Esophagus squamous epithelium (tissue), 5 donors: Measurements from ENCODE around the gene PCDHA1. TPM values are rescaled to one million over a fixed set of nuclear protein-coding genes. Genes with fewer than 3 reads are reported as not detected.
"Not testable (repeated sequence)": the region's sequence is repeated elsewhere in the genome, so short reads cannot be mapped to it uniquely, and the experiment has no call there.

Experiments
- DNase-seq: peaks from one replicate; lab custom pipeline; 2025; lab: John Stamatoyannopoulos, UW
- H3K27ac ChIP-seq, 4 donors: fragments of 200-600 bp; sonication (generic); one replicate each; pipeline ENCODE4 v1.5.1; 2016 to 2019; ENCODE audit warnings: mild to moderate bottlenecking in 1 of 4
- H3K27me3 ChIP-seq, 4 donors: fragments of 200-600 bp; sonication (generic); 1 replicate in 3 of 4; 2 replicates in 1 of 4; pipeline versions ENCODE4 v1.5.1 to v1.6.0; 2017 to 2021; ENCODE audit warnings: antibody characterized with exemption in 1 of 4
- H3K36me3 ChIP-seq, 3 donors: fragments of 200-600 bp; sonication (generic); one replicate each; pipeline ENCODE4 v1.5.1; 2016 to 2019
- H3K4me1 ChIP-seq, 3 donors: fragments of 200-600 bp; sonication (generic); one replicate each; pipeline ENCODE4 v1.5.1; 2017 to 2019
- H3K4me3 ChIP-seq, 4 donors: fragments of 200-600 bp; sonication (generic); 1 replicate in 3 of 4; 2 replicates in 1 of 4; pipeline ENCODE4 v1.5.1; 2016 to 2019; ENCODE audit warnings: mild to moderate bottlenecking in 2 of 4, moderate library complexity in 1 of 4
- H3K9me3 ChIP-seq, 3 donors: fragments of 200-600 bp; sonication (generic); one replicate each; pipeline ENCODE4 v1.5.1; 2016 to 2019
- POLR2A ChIP-seq, 4 donors: fragments of 450-650 bp; IDR thresholded peaks; one replicate each; pipeline ENCODE4 v1.6.1; 2017; ENCODE audit warnings: antibody characterized with exemption in 4 of 4, mild to moderate bottlenecking in 4 of 4, moderate library complexity in 3 of 4
- WGBS, 2 donors: methylation state at CpG; one replicate each; pipeline ENCODE4 v1.1.5; 2018; 5-methylcytosine and 5-hydroxymethylcytosine counted together
- intact Hi-C: fragments of 100-400 bp; cut with DNase I; formaldehyde crosslinking; loops from one replicate; pipeline ENCODE4 v1.15.0; 2022
- total RNA-seq, 4 donors: library from RNA; depleted of rRNA; stranded (reverse); fragments of >200 nt; gene quantifications; one replicate each; pipeline ENCODE4 v1.1.0, GENCODE V29; 2016
- TF ChIP-seq, protein P1 (sequence below), 6 experiments: fragments of 450-650 bp in 4 of 6; fragments of 200-600 bp in 2 of 6; sonication (generic) in 2 of 6; IDR thresholded peaks; one replicate each; pipeline ENCODE4 v1.5.1; 2016 to 2019; ENCODE audit warnings: antibody characterized with exemption in 6 of 6, mild to moderate bottlenecking in 4 of 6, moderate library complexity in 4 of 6
- donor health status: DM: yes; HTN: yes; CAD: no.

The PCDHA1 gene
- total RNA-seq, 4 donors from 2014 or later, result not detected

DNA sequence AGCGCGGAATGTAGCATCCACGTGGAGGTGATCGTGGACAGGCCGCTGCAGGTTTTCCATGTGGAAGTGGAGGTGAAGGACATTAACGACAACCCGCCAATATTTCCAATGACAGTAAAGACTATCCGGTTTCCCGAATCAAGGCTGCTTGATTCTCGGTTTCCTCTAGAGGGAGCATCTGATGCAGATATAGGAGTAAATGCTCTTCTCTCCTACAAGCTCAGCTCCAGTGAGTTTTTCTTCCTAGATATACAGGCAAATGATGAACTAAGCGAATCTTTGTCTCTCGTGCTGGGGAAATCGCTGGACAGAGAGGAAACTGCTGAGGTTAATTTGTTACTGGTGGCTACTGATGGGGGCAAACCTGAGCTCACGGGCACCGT is 9.3 kb downstream of the PCDHA1 start:
- intact Hi-C loops, result no loop called here
- Histone ChIP-seq H3K27me3 (peaks cover 0 to 29% (median 0%) of the 10 kb centered on the region in 4 donors), H3K36me3 (no peaks in the 10 kb centered on the region), H3K9me3 (peaks cover 0 to 54% (median 33%) of the 10 kb centered on the region in 3 donors), H3K27ac (no peak overlapping the region), H3K4me3 (peak overlapping the region in 1 of 4 donors; percentile 28), H3K4me1 (no peaks in the 10 kb centered on the region)
- no peak for DNase-seq
- WGBS, 2 donors, result 29 to 39% methylated on average over 12 to 13 of the region's 15 CpGs
- no peak for TF ChIP-seq POLR2A (IDR thresholded peaks at IDR 0.05)
- TF ChIP-seq, protein P1, sequence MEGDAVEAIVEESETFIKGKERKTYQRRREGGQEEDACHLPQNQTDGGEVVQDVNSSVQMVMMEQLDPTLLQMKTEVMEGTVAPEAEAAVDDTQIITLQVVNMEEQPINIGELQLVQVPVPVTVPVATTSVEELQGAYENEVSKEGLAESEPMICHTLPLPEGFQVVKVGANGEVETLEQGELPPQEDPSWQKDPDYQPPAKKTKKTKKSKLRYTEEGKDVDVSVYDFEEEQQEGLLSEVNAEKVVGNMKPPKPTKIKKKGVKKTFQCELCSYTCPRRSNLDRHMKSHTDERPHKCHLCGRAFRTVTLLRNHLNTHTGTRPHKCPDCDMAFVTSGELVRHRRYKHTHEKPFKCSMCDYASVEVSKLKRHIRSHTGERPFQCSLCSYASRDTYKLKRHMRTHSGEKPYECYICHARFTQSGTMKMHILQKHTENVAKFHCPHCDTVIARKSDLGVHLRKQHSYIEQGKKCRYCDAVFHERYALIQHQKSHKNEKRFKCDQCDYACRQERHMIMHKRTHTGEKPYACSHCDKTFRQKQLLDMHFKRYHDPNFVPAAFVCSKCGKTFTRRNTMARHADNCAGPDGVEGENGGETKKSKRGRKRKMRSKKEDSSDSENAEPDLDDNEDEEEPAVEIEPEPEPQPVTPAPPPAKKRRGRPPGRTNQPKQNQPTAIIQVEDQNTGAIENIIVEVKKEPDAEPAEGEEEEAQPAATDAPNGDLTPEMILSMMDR (IDR thresholded peaks at IDR 0.05), result no peak

DNA sequence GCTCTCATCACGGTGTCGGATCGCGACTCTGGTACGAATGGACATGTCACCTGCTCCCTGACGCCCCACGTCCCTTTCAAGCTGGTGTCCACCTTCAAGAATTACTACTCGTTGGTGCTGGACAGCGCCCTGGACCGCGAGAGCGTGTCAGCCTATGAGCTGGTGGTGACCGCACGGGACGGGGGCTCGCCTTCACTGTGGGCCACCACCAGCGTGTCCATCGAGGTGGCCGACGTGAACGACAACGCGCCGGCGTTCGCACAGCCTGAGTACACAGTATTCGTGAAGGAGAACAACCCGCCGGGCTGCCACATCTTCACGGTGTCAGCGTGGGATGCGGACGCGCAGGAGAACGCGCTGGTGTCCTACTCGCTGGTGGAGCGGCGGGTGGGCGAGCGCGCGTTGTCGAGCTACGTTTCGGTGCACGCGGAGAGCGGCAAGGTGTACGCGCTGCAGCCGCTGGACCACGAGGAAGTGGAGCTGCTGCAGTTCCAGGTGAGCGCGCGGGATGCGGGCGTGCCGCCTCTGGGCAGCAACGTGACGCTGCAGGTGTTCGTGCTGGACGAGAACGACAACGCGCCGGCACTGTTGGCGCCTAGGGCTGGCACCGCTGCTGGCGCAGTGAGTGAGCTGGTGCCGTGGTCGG is 10.3 kb downstream of the PCDHA1 start:
- H3K36me3 ChIP-seq, H3K27ac ChIP-seq, intact Hi-C loops, DNase-seq, H3K4me3 ChIP-seq, H3K4me1 ChIP-seq: not testable (repeated sequence)
- H3K27me3 ChIP-seq, result peaks cover 0 to 32% (median 0%) of the 10 kb centered on the region in 4 donors
- 75 to 78% methylated on average over 27 to 38 of the region's 72 CpGs for WGBS, 2 donors
- peaks cover 0 to 58% (median 39%) of the 10 kb centered on the region in 3 donors for H3K9me3 ChIP-seq

DNA sequence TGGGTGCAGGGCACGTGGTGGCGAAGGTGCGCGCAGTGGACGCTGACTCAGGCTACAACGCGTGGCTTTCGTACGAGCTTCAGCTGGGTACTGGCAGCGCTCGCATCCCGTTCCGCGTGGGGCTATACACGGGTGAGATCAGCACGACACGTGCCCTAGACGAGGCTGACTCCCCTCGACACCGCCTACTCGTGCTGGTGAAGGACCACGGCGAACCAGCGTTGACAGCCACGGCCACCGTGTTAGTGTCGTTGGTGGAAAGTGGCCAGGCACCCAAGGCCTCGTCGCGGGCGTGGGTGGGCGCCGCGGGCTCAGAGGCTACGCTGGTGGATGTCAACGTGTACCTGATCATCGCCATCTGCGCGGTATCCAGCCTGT is 10.8 kb downstream of the PCDHA1 start:
- no peak for DNase-seq
- intact Hi-C loops, result no loop called here
- no peak overlapping the region for H3K27ac ChIP-seq
- H3K4me3 ChIP-seq, result no peak overlapping the region
- peaks cover 0 to 63% (median 44%) of the 10 kb centered on the region in 3 donors for H3K9me3 ChIP-seq
- WGBS, 2 donors, result 65 to 70% methylated on average over 17 to 25 of the region's 39 CpGs
- no peaks in the 10 kb centered on the region for H3K4me1 ChIP-seq
- H3K27me3 ChIP-seq, result peaks cover 0 to 35% (median 0%) of the 10 kb centered on the region in 4 donors
- no peak for TF ChIP-seq POLR2A (IDR thresholded peaks at IDR 0.05)
- TF ChIP-seq, protein P1 (IDR thresholded peaks at IDR 0.05), result no peak
- H3K36me3 ChIP-seq, result no peaks in the 10 kb centered on the region

DNA sequence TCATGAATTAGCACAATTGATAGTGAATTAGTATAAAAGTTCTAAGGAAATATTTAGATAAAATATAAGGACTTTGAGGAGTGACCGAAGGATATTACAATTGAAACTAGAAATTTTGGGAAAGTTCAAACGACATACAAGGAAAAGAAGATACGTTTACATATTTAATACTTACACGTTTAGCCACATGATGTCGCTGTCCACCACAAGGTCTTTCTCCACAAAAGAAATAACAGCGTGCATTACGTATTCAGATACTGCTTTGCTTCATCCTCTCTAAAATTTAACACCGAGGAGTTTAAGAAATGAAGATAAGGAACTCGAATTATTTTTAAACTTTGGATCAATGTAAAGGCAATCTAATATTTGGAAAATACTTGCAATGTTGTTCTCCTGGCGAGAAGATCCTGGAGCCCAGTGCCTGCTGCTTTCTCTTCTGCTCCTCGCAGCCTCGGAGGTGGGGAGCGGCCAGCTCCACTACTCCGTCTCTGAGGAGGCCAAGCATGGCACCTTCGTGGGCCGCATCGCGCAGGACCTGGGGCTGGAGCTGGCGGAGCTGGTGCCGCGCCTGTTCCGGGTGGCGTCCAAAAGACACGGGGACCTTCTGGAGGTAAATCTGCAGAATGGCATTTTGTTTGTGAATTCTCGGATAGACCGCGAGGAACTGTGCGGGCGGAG is 15.0 kb downstream of the PCDHA1 start, which contains the start of gene PCDHA3:
PCDHA3 (plus strand) TSS at position 242 of the 678 bp plus-strand sequence.
- no peaks in the 10 kb centered on the region for H3K36me3 ChIP-seq
- no peaks in the 10 kb centered on the region for H3K4me1 ChIP-seq
- no peak within 1 kb of the TSS for H3K27ac ChIP-seq
- peaks cover 0 to 41% (median 41%) of the 10 kb centered on the region in 3 donors for H3K9me3 ChIP-seq
- peak within 1 kb of the TSS in 3 of 4 donors; percentile 27 to 54 (median 30) for H3K4me3 ChIP-seq
- no peak for DNase-seq
- peaks cover 0 to 22% (median 0%) of the 10 kb centered on the region in 4 donors for H3K27me3 ChIP-seq
- intact Hi-C loops, result no loop called here
- TF ChIP-seq, protein P1 (IDR thresholded peaks at IDR 0.05), result peak in 2 of 6 experiments; percentile 7 to 8
- TF ChIP-seq POLR2A (IDR thresholded peaks at IDR 0.05), result no peak
- WGBS, 2 donors, result 29 to 38% methylated on average over 27 to 28 of the region's 29 CpGs

DNA sequence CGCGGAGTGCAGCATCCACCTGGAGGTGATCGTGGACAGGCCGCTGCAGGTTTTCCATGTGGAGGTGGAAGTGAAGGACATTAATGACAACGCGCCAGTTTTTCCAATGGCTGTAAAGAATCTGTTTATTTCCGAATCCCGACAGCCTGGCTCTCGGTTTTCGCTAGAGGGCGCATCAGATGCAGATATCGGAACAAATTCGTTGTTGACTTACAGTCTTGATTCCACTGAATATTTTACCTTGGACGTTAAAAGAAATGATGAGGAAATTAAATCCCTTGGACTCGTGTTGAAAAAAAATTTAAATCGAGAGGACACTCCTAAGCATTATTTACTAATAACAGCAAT is 15.5 kb downstream of the PCDHA1 start:
- peaks cover 0 to 27% (median 0%) of the 10 kb centered on the region in 4 donors for H3K27me3 ChIP-seq
- H3K4me1 ChIP-seq, result no peaks in the 10 kb centered on the region
- peaks cover 0 to 36% (median 36%) of the 10 kb centered on the region in 3 donors for H3K9me3 ChIP-seq
- H3K27ac ChIP-seq, result no peak overlapping the region
- TF ChIP-seq POLR2A (IDR thresholded peaks at IDR 0.05), result no peak
- TF ChIP-seq, protein P1 (IDR thresholded peaks at IDR 0.05), result no peak
- WGBS, 2 donors, result 29 to 38% methylated on average over 16 of the region's 16 CpGs
- H3K36me3 ChIP-seq, result no peaks in the 10 kb centered on the region
- no peak for DNase-seq
- intact Hi-C loops, result no loop called here
- peak overlapping the region in 3 of 4 donors; percentile 27 to 54 (median 30) for H3K4me3 ChIP-seq

DNA sequence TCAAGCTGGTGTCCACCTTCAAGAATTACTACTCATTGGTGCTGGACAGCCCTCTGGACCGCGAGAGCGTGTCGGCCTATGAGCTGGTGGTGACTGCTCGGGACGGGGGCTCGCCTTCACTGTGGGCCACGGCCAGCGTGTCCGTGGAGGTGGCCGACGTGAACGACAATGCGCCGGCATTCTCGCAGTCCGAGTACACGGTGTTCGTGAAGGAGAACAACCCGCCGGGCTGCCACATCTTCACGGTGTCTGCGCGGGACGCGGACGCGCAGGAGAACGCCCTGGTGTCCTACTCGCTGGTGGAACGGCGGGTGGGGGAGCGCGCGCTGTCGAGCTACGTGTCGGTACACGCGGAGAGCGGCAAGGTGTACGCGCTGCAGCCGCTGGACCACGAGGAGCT is 16.4 kb downstream of the PCDHA1 start:
- WGBS, 2 donors, result 65 to 70% methylated on average over 11 to 14 of the region's 45 CpGs
- peaks cover 0 to 36% (median 27%) of the 10 kb centered on the region in 3 donors for H3K9me3 ChIP-seq

More for the DNA sequence above, 16.4 kb downstream of the PCDHA1 start:
- H3K36me3 ChIP-seq, H3K4me3 ChIP-seq, DNase-seq, intact Hi-C loops, H3K27ac ChIP-seq, H3K4me1 ChIP-seq: not testable (repeated sequence)
- peaks cover 0 to 27% (median 0%) of the 10 kb centered on the region in 4 donors for H3K27me3 ChIP-seq
